ENCODE data around the gene BAG1. TPM values are rescaled to one million over a fixed set of nuclear protein-coding genes. Genes with fewer than 3 reads are reported as not detected.

BAG1 gene
- total and polyA plus RNA-seq, 2 of the 13 experiments (the other 11 are each of a cell fraction or from before 2014, with no cell fraction given) = 23.1 to 59.5 TPM

- TF ChIP-seq HIVEP1 (CRISPR knock-in tag; IDR thresholded peaks at IDR 0.05) = peak; percentile 94
- TF ChIP-seq, protein P1, sequence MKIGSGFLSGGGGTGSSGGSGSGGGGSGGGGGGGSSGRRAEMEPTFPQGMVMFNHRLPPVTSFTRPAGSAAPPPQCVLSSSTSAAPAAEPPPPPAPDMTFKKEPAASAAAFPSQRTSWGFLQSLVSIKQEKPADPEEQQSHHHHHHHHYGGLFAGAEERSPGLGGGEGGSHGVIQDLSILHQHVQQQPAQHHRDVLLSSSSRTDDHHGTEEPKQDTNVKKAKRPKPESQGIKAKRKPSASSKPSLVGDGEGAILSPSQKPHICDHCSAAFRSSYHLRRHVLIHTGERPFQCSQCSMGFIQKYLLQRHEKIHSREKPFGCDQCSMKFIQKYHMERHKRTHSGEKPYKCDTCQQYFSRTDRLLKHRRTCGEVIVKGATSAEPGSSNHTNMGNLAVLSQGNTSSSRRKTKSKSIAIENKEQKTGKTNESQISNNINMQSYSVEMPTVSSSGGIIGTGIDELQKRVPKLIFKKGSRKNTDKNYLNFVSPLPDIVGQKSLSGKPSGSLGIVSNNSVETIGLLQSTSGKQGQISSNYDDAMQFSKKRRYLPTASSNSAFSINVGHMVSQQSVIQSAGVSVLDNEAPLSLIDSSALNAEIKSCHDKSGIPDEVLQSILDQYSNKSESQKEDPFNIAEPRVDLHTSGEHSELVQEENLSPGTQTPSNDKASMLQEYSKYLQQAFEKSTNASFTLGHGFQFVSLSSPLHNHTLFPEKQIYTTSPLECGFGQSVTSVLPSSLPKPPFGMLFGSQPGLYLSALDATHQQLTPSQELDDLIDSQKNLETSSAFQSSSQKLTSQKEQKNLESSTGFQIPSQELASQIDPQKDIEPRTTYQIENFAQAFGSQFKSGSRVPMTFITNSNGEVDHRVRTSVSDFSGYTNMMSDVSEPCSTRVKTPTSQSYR (CRISPR knock-in tag; IDR thresholded peaks at IDR 0.05; ENCODE audit: borderline replicate concordance) = peak; percentile 3; the same call in 1 of the 2 replicates
- TF ChIP-seq ASH2L (IDR thresholded peaks at IDR 0.05; ENCODE audit: insufficient read length, low read depth, low read length) = peak; percentile 71
- no peak; the same call in 1 of the 2 replicates for TF ChIP-seq MTF2 (CRISPR knock-in tag; IDR thresholded peaks at IDR 0.05; ENCODE audit: borderline replicate concordance)
- 0 out of 2 replicates have a peak, but pooled peaks have one; percentile 34 for TF ChIP-seq ZNF615 (CRISPR knock-in tag; IDR thresholded peaks at IDR 0.05; ENCODE audit: borderline replicate concordance)
- TF ChIP-seq MTA3 (CRISPR knock-in tag; IDR thresholded peaks at IDR 0.05) = no peak
- TF ChIP-seq NR3C1 (CRISPR knock-in tag; IDR thresholded peaks at IDR 0.05) = no peak
- TF ChIP-seq MEF2D (CRISPR knock-in tag; IDR thresholded peaks at IDR 0.05) = peak; percentile 97
- TF ChIP-seq ZFP90 (CRISPR knock-in tag; IDR thresholded peaks at IDR 0.05; ENCODE audit: borderline replicate concordance) = no peak; the same call in none of the 2 replicates
- peak; percentile 86; the same call in 1 of the 2 replicates for TF ChIP-seq IRX3 (CRISPR knock-in tag; IDR thresholded peaks at IDR 0.05; ENCODE audit: borderline replicate concordance, low read depth)
- TF ChIP-seq ZNF224 (CRISPR knock-in tag; IDR thresholded peaks at IDR 0.05) = peak; percentile 97; the same call in 1 of the 2 replicates
- TF ChIP-seq ARID3A (IDR thresholded peaks at IDR 0.05; ENCODE audit: low read depth, low read length) = peak; percentile 60; the same call in 1 of the 2 replicates
- TF ChIP-seq, protein P2, sequence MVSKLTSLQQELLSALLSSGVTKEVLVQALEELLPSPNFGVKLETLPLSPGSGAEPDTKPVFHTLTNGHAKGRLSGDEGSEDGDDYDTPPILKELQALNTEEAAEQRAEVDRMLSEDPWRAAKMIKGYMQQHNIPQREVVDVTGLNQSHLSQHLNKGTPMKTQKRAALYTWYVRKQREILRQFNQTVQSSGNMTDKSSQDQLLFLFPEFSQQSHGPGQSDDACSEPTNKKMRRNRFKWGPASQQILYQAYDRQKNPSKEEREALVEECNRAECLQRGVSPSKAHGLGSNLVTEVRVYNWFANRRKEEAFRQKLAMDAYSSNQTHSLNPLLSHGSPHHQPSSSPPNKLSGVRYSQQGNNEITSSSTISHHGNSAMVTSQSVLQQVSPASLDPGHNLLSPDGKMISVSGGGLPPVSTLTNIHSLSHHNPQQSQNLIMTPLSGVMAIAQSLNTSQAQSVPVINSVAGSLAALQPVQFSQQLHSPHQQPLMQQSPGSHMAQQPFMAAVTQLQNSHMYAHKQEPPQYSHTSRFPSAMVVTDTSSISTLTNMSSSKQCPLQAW (CRISPR knock-in tag; IDR thresholded peaks at IDR 0.05) = peak; percentile 93; the same call in 1 of the 2 replicates
- TF ChIP-seq KDM1A (CRISPR knock-in tag; IDR thresholded peaks at IDR 0.05) = no peak
- TF ChIP-seq FOSL1 (CRISPR knock-in tag; IDR thresholded peaks at IDR 0.05; ENCODE audit: borderline replicate concordance) = no peak
- TF ChIP-seq, protein P3, sequence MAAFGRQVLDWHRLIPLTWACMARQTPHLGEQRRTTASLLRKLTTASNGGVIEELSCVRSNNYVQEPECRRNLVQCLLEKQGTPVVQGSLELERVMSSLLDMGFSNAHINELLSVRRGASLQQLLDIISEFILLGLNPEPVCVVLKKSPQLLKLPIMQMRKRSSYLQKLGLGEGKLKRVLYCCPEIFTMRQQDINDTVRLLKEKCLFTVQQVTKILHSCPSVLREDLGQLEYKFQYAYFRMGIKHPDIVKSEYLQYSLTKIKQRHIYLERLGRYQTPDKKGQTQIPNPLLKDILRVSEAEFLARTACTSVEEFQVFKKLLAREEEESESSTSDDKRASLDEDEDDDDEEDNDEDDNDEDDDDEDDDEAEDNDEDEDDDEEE (CRISPR knock-in tag; IDR thresholded peaks at IDR 0.05) = no peak; the same call in 1 of the 2 replicates
- TF ChIP-seq POLR2AphosphoS2 (IDR thresholded peaks at IDR 0.05; ENCODE audit: low read depth, low read length) = 0 out of 2 replicates have a peak, but pooled peaks have one; percentile 63
These were observed 25.9 kb upstream of the BAG1 start, which contains the start of gene NFX1 (continued) for GRCh38 chr9:33290247-33291030.

Data from HepG2 (cell line).